DND-41 (cell line): Measurements from ENCODE around the gene RIOK3.

ENCODE experiments used
- ATAC-seq: fragments of 200-7000 bp; cut with Tn5 transposase; 3 replicates; pipeline ENCODE4 v1.9.1; 2021; ENCODE audit warnings: low read depth; ENCODE audit not compliant: insufficient read depth
- DNase-seq: peaks from one replicate; pipeline ENCODE4 v3.0.0-alpha.2; 2020
- H2AFZ ChIP-seq: 2 replicates; pipeline ENCODE4 v1.6.0; 2012; ENCODE audit warnings: low read depth, low read length
- H3K27ac ChIP-seq: 2 replicates; pipeline ENCODE4 v1.5.1; 2012; ENCODE audit warnings: low read length, inconsistent platforms
- H3K27me3 ChIP-seq: fragments of 200-600 bp; sonication (generic); 2 replicates; pipeline ENCODE4 v1.6.0; 2012; ENCODE audit warnings: low read length, mild to moderate bottlenecking, inconsistent platforms; ENCODE audit not compliant: insufficient read depth, poor library complexity
- H3K36me3 ChIP-seq: 2 replicates; pipeline ENCODE4 v1.5.1; 2012; ENCODE audit warnings: low read length, inconsistent platforms; ENCODE audit not compliant: insufficient read depth
- H3K4me1 ChIP-seq: 2 replicates; pipeline ENCODE4 v1.5.1; 2012; ENCODE audit warnings: mild to moderate bottlenecking, low read length; ENCODE audit not compliant: insufficient read depth
- H3K4me2 ChIP-seq: 2 replicates; pipeline ENCODE4 v1.6.0; 2012; ENCODE audit warnings: mild to moderate bottlenecking, moderate library complexity, low read length, inconsistent platforms; ENCODE audit not compliant: insufficient read depth
- H3K4me3 ChIP-seq, 2 experiments: fragments of 200-600 bp in 1 of 2; shearing (Covaris generic) in 1 of 2; 2 replicates each; pipeline ENCODE4 v1.5.1; 2012 to 2016; ENCODE audit warnings: inconsistent platforms in 2 of 2, low read length in 2 of 2, mild to moderate bottlenecking in 2 of 2, low read depth in 1 of 2, moderate library complexity in 1 of 2
- H3K79me2 ChIP-seq: 2 replicates; pipeline ENCODE4 v1.6.0; 2012; ENCODE audit warnings: low read length, inconsistent platforms; ENCODE audit not compliant: insufficient read depth
- H3K9ac ChIP-seq: 2 replicates; pipeline ENCODE4 v1.6.0; 2012; ENCODE audit warnings: low read depth, mild to moderate bottlenecking, inconsistent platforms, low read length, moderate library complexity
- H3K9me3 ChIP-seq: 2 replicates; pipeline ENCODE4 v1.5.1; 2012; ENCODE audit warnings: low read length, moderate library complexity, mild to moderate bottlenecking, inconsistent platforms; ENCODE audit not compliant: insufficient read depth, severe bottlenecking
- H4K20me1 ChIP-seq: 2 replicates; pipeline ENCODE4 v1.6.0; 2012; ENCODE audit warnings: low read length; ENCODE audit not compliant: insufficient read depth
- CTCF ChIP-seq: IDR thresholded peaks from 2 replicates; pipeline ENCODE4 v1.5.1; 2012; ENCODE audit warnings: borderline replicate concordance, low read length, moderate library complexity, mild to moderate bottlenecking; ENCODE audit not compliant: poor library complexity, severe bottlenecking; ENCODE audit errors: extremely low read depth
- EZH2 ChIP-seq: IDR thresholded peaks from 3 replicates; pipeline ENCODE4 v1.6.1; 2012; ENCODE audit warnings: borderline replicate concordance, low read depth, mild to moderate bottlenecking, moderate library complexity, low read length, inconsistent platforms; ENCODE audit not compliant: severe bottlenecking

The RIOK3 gene

GRCh38 chr18:23494992-23495391, 41.9 kb downstream of the RIOK3 start:
- ATAC-seq (no peak), DNase-seq (no peak)
- Histone ChIP-seq H3K4me3 (no peak overlapping the region), H3K36me3 (no peaks in the 10 kb centered on the region), H3K27ac (no peak overlapping the region), H3K79me2 (no peaks in the 10 kb centered on the region), H3K4me2 (no peak overlapping the region), H3K27me3 (no peaks in the 10 kb centered on the region), H3K9ac (no peak overlapping the region), H4K20me1 (no peaks in the 10 kb centered on the region), H3K9me3 (no peaks in the 10 kb centered on the region), H2AFZ (no peak overlapping the region), H3K4me1 (peaks cover 6% of the 10 kb centered on the region)
- TF ChIP-seq EZH2 (no peak), CTCF (no peak)

GRCh38 chr18:23495723-23496440, 42.8 kb downstream of the RIOK3 start:
- TF ChIP-seq EZH2, result no peak
- TF ChIP-seq CTCF, result no peak
- Histone ChIP-seq H3K4me2 (no peak overlapping the region), H2AFZ (no peak overlapping the region), H3K4me3 (no peak overlapping the region), H3K27me3 (no peaks in the 10 kb centered on the region), H3K4me1 (peaks cover 6% of the 10 kb centered on the region), H3K9ac (no peak overlapping the region), H4K20me1 (no peaks in the 10 kb centered on the region), H3K79me2 (no peaks in the 10 kb centered on the region), H3K27ac (no peak overlapping the region), H3K9me3 (no peaks in the 10 kb centered on the region), H3K36me3 (no peaks in the 10 kb centered on the region)
- DNase-seq, result no peak
- no peak for ATAC-seq

- no peak overlapping the region for H2AFZ ChIP-seq
These were observed 45.0 kb downstream of the RIOK3 start for GRCh38 chr18:23498117-23498516.

GRCh38 chr18:23498877-23499276, 45.8 kb downstream of the RIOK3 start:
- no peaks in the 10 kb centered on the region for H3K36me3 ChIP-seq
- no peak overlapping the region for H3K4me3 ChIP-seq
- DNase-seq (peak; percentile 77), ATAC-seq (peak; percentile 60)
- H3K4me2 ChIP-seq, result no peak overlapping the region
- no peak overlapping the region for H3K27ac ChIP-seq
- no peak for TF ChIP-seq EZH2
- peak; percentile 97 for TF ChIP-seq CTCF
- peak overlapping the region; percentile 59 for H2AFZ ChIP-seq
- H3K27me3 ChIP-seq, result no peaks in the 10 kb centered on the region
- peaks cover 17% of the 10 kb centered on the region for H3K4me1 ChIP-seq
- no peak overlapping the region for H3K9ac ChIP-seq
- peaks cover 5% of the 10 kb centered on the region for H3K79me2 ChIP-seq
- no peaks in the 10 kb centered on the region for H4K20me1 ChIP-seq
- no peaks in the 10 kb centered on the region for H3K9me3 ChIP-seq

More at GRCh38 chr18:23498117-23498516, 45.0 kb downstream of the RIOK3 start:
- H3K27ac ChIP-seq, result no peak overlapping the region
- no peak overlapping the region for H3K4me3 ChIP-seq
- no peak overlapping the region for H3K9ac ChIP-seq
- DNase-seq (no peak), ATAC-seq (no peak)
- H4K20me1 ChIP-seq, result no peaks in the 10 kb centered on the region
- no peak overlapping the region for H3K4me2 ChIP-seq
- no peaks in the 10 kb centered on the region for H3K27me3 ChIP-seq
- no peak for TF ChIP-seq EZH2
- H3K9me3 ChIP-seq, result no peaks in the 10 kb centered on the region
- H3K79me2 ChIP-seq, result no peaks in the 10 kb centered on the region
- H3K36me3 ChIP-seq, result no peaks in the 10 kb centered on the region
- peaks cover 17% of the 10 kb centered on the region for H3K4me1 ChIP-seq
